Fibroblast of pulmonary artery (primary cell): ENCODE measurements around the gene DAAM2.

Experiments used
- DNase-seq: peaks from one replicate; pipeline ENCODE4 v3.0.0-alpha.2; 2010; ENCODE audit warnings: low read depth
- H3K4me3 ChIP-seq: replicated peaks from 2 replicates; pipeline ENCODE4 v1.5.1; 2011; ENCODE audit warnings: low read depth, mild to moderate bottlenecking, control low read depth, low read length, moderate library complexity
- TF ChIP-seq, protein P1 (sequence below): IDR thresholded peaks from 2 replicates; pipeline ENCODE4 v1.5.1; 2011; ENCODE audit warnings: mild to moderate bottlenecking, control low read depth, low read length, inconsistent platforms; ENCODE audit errors: missing control alignments

Gene DAAM2

DNA sequence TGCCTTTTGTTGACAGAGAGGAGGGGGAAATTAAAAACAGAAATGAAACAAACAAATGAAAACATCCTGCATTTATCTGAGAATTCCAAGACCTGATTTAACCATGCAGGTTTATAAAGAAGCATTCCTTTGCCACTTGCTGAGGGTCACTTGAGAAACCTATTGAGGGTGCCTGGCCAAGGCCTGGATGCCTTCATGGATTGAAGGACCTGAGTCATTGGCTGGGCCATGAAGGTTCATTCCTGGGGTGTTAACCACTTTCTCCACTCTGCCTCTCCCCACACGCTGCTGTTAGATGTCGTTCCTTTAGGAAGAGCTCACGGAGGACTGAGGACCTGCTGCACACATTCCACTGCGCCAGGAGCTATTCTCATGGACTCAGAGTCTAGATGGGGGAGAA lies 49.7 kb downstream of the DAAM2 start:
- no peak overlapping the region for H3K4me3 ChIP-seq
- no peak for DNase-seq
- TF ChIP-seq, protein P1, sequence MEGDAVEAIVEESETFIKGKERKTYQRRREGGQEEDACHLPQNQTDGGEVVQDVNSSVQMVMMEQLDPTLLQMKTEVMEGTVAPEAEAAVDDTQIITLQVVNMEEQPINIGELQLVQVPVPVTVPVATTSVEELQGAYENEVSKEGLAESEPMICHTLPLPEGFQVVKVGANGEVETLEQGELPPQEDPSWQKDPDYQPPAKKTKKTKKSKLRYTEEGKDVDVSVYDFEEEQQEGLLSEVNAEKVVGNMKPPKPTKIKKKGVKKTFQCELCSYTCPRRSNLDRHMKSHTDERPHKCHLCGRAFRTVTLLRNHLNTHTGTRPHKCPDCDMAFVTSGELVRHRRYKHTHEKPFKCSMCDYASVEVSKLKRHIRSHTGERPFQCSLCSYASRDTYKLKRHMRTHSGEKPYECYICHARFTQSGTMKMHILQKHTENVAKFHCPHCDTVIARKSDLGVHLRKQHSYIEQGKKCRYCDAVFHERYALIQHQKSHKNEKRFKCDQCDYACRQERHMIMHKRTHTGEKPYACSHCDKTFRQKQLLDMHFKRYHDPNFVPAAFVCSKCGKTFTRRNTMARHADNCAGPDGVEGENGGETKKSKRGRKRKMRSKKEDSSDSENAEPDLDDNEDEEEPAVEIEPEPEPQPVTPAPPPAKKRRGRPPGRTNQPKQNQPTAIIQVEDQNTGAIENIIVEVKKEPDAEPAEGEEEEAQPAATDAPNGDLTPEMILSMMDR: no peak

DNA sequence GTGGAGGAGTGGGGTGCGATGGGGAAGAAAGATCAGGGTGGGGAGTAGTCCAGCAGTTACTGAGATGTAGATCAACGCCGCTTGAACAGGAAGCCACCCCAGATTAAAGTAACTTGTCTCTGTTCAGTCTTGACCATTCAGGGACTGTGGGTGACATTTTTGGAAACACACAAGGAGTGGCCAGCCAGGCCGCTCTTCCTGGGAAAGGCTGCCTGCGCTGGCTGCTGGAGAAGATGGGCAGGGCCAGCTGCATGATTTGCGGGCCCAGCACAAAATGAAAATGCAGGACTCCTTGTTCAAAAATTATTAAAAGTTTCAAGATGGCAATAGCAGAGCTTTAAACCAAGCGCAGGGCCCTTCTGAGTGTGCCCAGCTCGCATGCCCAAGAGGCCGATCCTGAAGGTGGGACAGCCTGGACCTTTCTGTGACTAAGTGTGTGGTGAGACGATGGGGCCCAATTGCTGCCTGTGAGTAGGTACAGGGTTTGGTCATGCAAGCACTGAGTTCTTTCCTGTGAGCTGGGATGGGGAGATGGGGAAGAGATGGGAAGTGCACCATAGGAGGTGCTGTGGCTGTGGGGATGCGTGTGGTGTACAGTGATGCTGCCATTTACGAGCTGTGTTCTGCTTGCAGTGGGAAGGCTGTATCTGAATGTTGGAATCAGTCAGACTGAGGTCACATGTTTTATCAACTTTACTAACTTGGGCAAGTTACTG lies 51.3 kb downstream of the DAAM2 start:
- TF ChIP-seq, protein P1: peak; percentile 38
- H3K4me3 ChIP-seq: no peak overlapping the region
- DNase-seq: peak; percentile 41

DNA sequence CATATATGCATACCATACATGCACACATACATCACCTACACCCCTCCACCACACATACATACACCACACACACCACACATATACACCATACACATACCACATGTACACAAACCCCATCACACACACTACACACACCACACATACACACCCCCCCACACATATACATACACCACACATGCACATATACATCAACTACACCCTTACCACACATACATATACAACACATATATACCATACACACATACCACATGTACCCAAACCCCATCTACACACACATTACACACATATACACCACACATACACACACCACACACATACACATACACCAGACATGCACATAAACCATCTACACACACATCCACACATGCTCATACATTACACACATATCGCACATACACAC lies 52.7 kb downstream of the DAAM2 start:
- no peak for DNase-seq
- TF ChIP-seq, protein P1: no peak
- no peak overlapping the region for H3K4me3 ChIP-seq

DNA sequence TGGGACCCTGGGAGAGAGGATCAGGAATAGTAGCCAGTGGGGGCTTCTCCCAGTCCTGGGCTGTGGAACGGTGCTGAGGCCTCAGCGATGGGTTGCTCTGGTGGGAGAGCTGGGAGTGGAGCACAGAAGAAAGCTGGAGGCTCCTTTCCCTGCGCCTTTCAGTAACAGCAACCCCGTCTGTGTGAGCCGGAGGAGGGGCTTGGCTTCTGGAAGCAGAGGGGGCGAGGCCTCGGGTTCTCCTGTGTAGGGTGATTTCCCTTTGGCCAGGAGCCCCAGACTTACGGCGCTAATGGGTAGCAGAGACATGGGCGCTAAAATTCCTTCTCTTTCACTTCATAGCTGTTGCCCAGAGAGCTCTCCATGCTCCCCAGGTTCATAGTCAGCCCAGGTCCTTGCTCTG lies 55.0 kb downstream of the DAAM2 start:
- TF ChIP-seq, protein P1: no peak
- DNase-seq: peak; percentile 47
- H3K4me3 ChIP-seq: no peak overlapping the region

DNA sequence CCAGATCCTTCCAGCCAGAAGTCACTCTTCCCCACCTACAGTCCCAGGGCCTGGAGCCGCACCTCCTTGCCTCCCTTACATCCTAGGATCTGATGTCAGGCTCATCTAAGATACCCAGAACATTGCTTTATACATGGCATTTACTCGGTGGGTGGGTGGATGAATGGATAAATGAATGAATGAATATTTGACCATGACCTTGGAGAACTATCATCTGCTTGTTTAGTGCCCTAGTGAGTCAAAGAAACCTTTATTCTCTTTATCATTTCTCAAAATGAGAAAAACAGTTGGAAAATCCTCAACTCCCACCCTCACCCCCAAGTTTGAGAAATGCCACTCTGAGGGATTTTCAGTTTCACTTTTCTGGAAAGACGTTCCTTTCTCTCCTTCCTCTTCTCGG lies 56.0 kb downstream of the DAAM2 start:
- DNase-seq: no peak
- H3K4me3 ChIP-seq: no peak overlapping the region
- TF ChIP-seq, protein P1: no peak

DNA sequence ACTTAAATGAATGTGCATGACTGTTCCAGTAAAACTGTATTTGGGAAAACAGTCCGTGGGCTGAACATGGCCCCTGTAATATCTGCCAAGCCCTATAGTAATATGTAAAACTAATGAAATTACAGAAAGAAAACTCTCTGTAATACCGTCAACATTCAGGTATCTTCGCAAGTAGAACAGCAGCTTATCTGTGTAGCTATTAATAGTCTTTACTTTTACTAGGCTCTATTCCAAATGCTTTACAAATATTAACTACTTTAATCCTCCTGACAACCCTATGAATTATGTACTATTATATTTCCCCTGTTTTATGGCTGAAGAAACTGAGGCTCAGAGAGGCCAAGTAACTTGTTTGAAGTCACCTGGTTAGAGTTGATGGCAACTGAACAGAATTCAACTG lies 57.1 kb downstream of the DAAM2 start:
- TF ChIP-seq, protein P1: no peak
- no peak for DNase-seq
- H3K4me3 ChIP-seq: no peak overlapping the region

DNA sequence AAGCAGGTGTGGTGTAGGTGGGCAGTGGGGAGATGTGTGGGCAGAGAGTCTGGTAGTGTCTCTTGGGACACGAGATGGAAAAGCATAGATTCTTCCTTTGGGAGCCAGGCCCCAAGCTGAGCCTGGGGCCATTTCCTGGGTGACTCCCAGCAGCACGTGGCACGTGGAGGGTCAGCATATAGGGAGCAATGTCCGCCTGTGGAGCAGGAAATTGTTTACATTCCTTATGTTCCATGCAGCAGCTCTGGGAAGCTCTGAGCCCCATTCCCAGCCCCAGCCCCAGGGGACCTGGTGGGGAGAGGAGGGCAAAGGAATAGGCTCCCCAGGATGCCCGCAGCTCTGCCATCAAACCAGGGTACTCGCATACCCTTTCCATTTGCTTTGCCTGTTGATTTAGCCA lies 57.6 kb downstream of the DAAM2 start:
- TF ChIP-seq, protein P1: no peak
- peak; percentile 53 for DNase-seq
- no peak overlapping the region for H3K4me3 ChIP-seq
